ENCODE results near the gene EEFSEC. TPM values are rescaled to one million over a fixed set of nuclear protein-coding genes. Genes with fewer than 3 reads are reported as not detected.

EEFSEC gene
- total and polyA plus RNA-seq, 2 of the 4 experiments (the other 2 are of a cell fraction): 4.5 to 9.3 TPM

GRCh38 chr3:128334086-128334645 is 180.9 kb downstream of the EEFSEC start:
- H4K5ac ChIP-seq (ENCODE audit: low read depth, low read length): no peak overlapping the region
- ATAC-seq (ENCODE audit: low read depth): no peak
- no peak overlapping the region for H2BK5ac ChIP-seq (ENCODE audit: low read depth, low read length, poor library complexity, severe bottlenecking)
- H3K4me1 ChIP-seq (ENCODE audit: control insufficient read depth, insufficient read depth, low read length): no peaks in the 10 kb centered on the region; the same call in 1 of the 2 replicates
- H3K27me3 ChIP-seq (ENCODE audit: control insufficient read depth, insufficient read depth, low read length): no peaks in the 10 kb centered on the region; the same call in 1 of the 2 replicates
- H3K4ac ChIP-seq (ENCODE audit: low read depth, low read length): no peak overlapping the region
- H3K4me3 ChIP-seq (ENCODE audit: insufficient read depth, low read depth, low read length): no peak overlapping the region
- no peak overlapping the region for H3K23ac ChIP-seq (ENCODE audit: low read depth, low read length)
- H2AK9ac ChIP-seq (replicated peaks; ENCODE audit: low read depth, low read length, poor library complexity): no peak overlapping the region
- in situ Hi-C loops (cut with MboI; ENCODE audit: low sequenced_read_pairs) (no loop called here), dilution Hi-C loops (cut with HindIII; ENCODE audit: low sequenced_read_pairs, unreplicated experiment) (no loop called here), intact Hi-C loops (cut with micrococcal nuclease) (no loop called here)
- H3K56ac ChIP-seq (ENCODE audit: extremely low read depth, insufficient read depth, low read length): no peak overlapping the region
- no peak overlapping the region for H2BK15ac ChIP-seq (ENCODE audit: low read depth, low read length)
- POLR2A ChIA-PET (ENCODE audit: unreplicated experiment): no interaction called here
- no peak for DNase-seq
- no peaks in the 10 kb centered on the region for H3K36me3 ChIP-seq (ENCODE audit: control insufficient read depth, insufficient read depth, low read length)
- H2AFZ ChIP-seq (replicated peaks; ENCODE audit: low read length, poor library complexity): no peak overlapping the region
- no peak overlapping the region for H3K18ac ChIP-seq (ENCODE audit: low read depth, low read length)
- CTCF ChIA-PET: interaction anchor here (0.9 kb wide), 1 partner anchor 12 kb away, joined by 3 read pairs; no protein-coding TSS in a partner anchor
- 0 out of 2 replicates have a peak, but pooled peaks cover 3% of the 10 kb centered on the region for H3K9me1 ChIP-seq (ENCODE audit: insufficient read depth, low read length)
- H2BK120ac ChIP-seq (ENCODE audit: low read depth, low read length): no peak overlapping the region
- H4K8ac ChIP-seq (ENCODE audit: low read depth in 2 of 2, low read length in 2 of 2): no peak overlapping the region
- no peak overlapping the region for H3K14ac ChIP-seq (replicated peaks; ENCODE audit: low read depth, low read length)
- H4K91ac ChIP-seq (ENCODE audit: insufficient read depth, low read depth, low read length): no peak overlapping the region
- no TSS peak for BruUV-seq (replicated peaks)
- no peak overlapping the region for H3K27ac ChIP-seq (ENCODE audit: insufficient read depth, low read length)
- H3K79me1 ChIP-seq (ENCODE audit: low read depth in 1 of 2, low read length in 2 of 2): no peaks in the 10 kb centered on the region
- TF ChIP-seq CEBPB (IDR thresholded peaks at IDR 0.05; ENCODE audit: low read depth, low read length) (no peak), MAZ (IDR thresholded peaks at IDR 0.05; ENCODE audit: borderline replicate concordance, low read depth, low read length) (no peak), MXI1 (IDR thresholded peaks at IDR 0.05; ENCODE audit: borderline replicate concordance, low read depth, low read length) (no peak), MAFK (IDR thresholded peaks at IDR 0.05; ENCODE audit: low read depth, low read length) (no peak), CHD1 (IDR thresholded peaks at IDR 0.05; ENCODE audit: low read depth, low read length) (no peak), USF2 (IDR thresholded peaks at IDR 0.05; ENCODE audit: low read depth, low read length) (no peak)
- H4K20me1 ChIP-seq (ENCODE audit: insufficient read depth, low read length): 0 out of 2 replicates have a peak, but pooled peaks cover 3% of the 10 kb centered on the region
- H3K9ac ChIP-seq (ENCODE audit: low read depth, low read length): no peak overlapping the region
- 58% methylated on average over 2 of the region's 8 CpGs; no CpG with 5 or more reads in 1 of the 2 experiments for WGBS, 2 experiments (ENCODE audit: extremely low coverage in 2 of 2, insufficient read length in 1 of 2)
- H3K4me2 ChIP-seq (ENCODE audit: low read depth, low read length): no peak overlapping the region
- no peak overlapping the region for H2AK5ac ChIP-seq (ENCODE audit: low read depth, low read length)
- no peak overlapping the region for H2BK20ac ChIP-seq (ENCODE audit: low read depth, low read length)
- no peaks in the 10 kb centered on the region for H3K9me3 ChIP-seq (ENCODE audit: control insufficient read depth, insufficient read depth, low read length)
